Spleen (tissue), 11 donors: ENCODE measurements around the gene TCTN1. TPM values are rescaled to one million over a fixed set of nuclear protein-coding genes. Genes with fewer than 3 reads are reported as not detected.
"Not testable (repeated sequence)": the region's sequence is repeated elsewhere in the genome, so short reads cannot be mapped to it uniquely, and the experiment has no call there.

ENCODE experiments used
- DNase-seq: peaks from one replicate; pipeline ENCODE4 v3.0.0-alpha.2; 2020
- H3K27ac ChIP-seq, 8 donors: fragments of 200-600 bp; sonication (generic) in 7 of 8; 1 replicate in 4 of 8; 2 replicates in 4 of 8; pipeline versions ENCODE4 v1.5.0 to v1.8.0; 2016 to 2021; ENCODE audit warnings: inconsistent platforms in 4 of 8, mild to moderate bottlenecking in 4 of 8, moderate library complexity in 1 of 8
- H3K27me3 ChIP-seq, 7 donors: fragments of 200-600 bp; sonication (generic) in 6 of 7; replicated peaks in 1 of 7; 1 replicate in 4 of 7; 2 replicates in 3 of 7; pipeline versions ENCODE4 v1.5.0 to v1.8.0; 2016 to 2021; ENCODE audit warnings: inconsistent platforms in 3 of 7, mild to moderate bottlenecking in 1 of 7
- H3K36me3 ChIP-seq, 6 donors: fragments of 200-600 bp; sonication (generic) in 5 of 6; 1 replicate in 4 of 6; 2 replicates in 2 of 6; pipeline versions ENCODE4 v1.5.0 to v1.8.0; 2016 to 2021; ENCODE audit warnings: inconsistent platforms in 2 of 6
- H3K4me1 ChIP-seq, 6 donors: fragments of 200-600 bp; sonication (generic) in 5 of 6; 1 replicate in 3 of 6; 2 replicates in 3 of 6; pipeline versions ENCODE4 v1.5.0 to v1.8.0; 2016 to 2021; ENCODE audit warnings: inconsistent platforms in 3 of 6
- H3K4me3 ChIP-seq, 8 donors: fragments of 200-600 bp; sonication (generic) in 7 of 8; 1 replicate in 4 of 8; 2 replicates in 4 of 8; pipeline versions ENCODE4 v1.5.0 to v1.8.0; 2016 to 2021; ENCODE audit warnings: inconsistent platforms in 4 of 8, mild to moderate bottlenecking in 4 of 8, moderate library complexity in 2 of 8
- H3K9me3 ChIP-seq, 8 donors: fragments of 200-600 bp; sonication (generic) in 7 of 8; 1 replicate in 4 of 8; 2 replicates in 4 of 8; pipeline versions ENCODE4 v1.5.0 to v1.8.0; 2016 to 2021; ENCODE audit warnings: inconsistent platforms in 4 of 8
- POLR2A ChIP-seq, 3 donors: fragments of 450-650 bp; IDR thresholded peaks; one replicate each; pipeline ENCODE4 v1.5.1; 2017; ENCODE audit warnings: antibody characterized with exemption in 3 of 3, mild to moderate bottlenecking in 1 of 3
- POLR2AphosphoS5 ChIP-seq, 3 donors: sonication (generic); formaldehyde crosslinking; IDR thresholded peaks; one replicate each; pipeline ENCODE4 v1.5.1; 2017; ENCODE audit warnings: antibody characterized with exemption in 3 of 3
- WGBS, 5 donors: extraction: QIAGEN DNeasy Blood & Tissue Kit in 3 of 5; methylation state at CpG; one replicate each; pipeline versions ENCODE4 v1.1.5 to v1.1.7; 2013 to 2018; 5-methylcytosine and 5-hydroxymethylcytosine counted together
- intact Hi-C: fragments of 100-400 bp; cut with DNase I; formaldehyde crosslinking; loops from one replicate; pipeline ENCODE4 v1.15.0; 2023; ENCODE audit warnings: low total_unique reads
- polyA plus RNA-seq, 3 donors: library from polyadenylated mRNA; stranded (reverse); fragments of 200-250 nt; gene quantifications; one replicate each; pipeline ENCODE4 v1.2.1, GENCODE V29; 2013
- total RNA-seq, 7 donors: library from RNA; depleted of rRNA in 3 of 7; stranded (reverse); fragments of >200 nt in 3 of 7; fragmentation: NEBNext Ultra II Directional in 4 of 7; extraction: Animal tissue kit (Norgen Biotek cat#: 25700) in 4 of 7; gene quantifications; one replicate each; pipeline versions ENCODE4 v1.1.0 to v1.2.1, GENCODE V29; 2016 to 2021
- TF ChIP-seq, protein P1 (sequence below), 11 experiments: fragments of 200-600 bp in 7 of 11; fragments of 450-650 bp in 4 of 11; sonication (generic) in 4 of 11; IDR thresholded peaks in 8 of 11; conservative IDR thresholded peaks in 3 of 11; 1 replicate in 7 of 11; 2 replicates in 4 of 11; pipeline versions ENCODE4 v1.4.0 to v1.8.0; 2016 to 2021; ENCODE audit warnings: antibody characterized with exemption in 11 of 11, inconsistent platforms in 4 of 11, mild to moderate bottlenecking in 1 of 11
- donor health status: healthy with polysubstance abuse.
- donor health status: DM: no; HTN: no; CAD: no; lungs with moderate emphysema.
- donor health status: DM: no; HTN: no; CAD: no.
- donor health status: Bipolar disorder and iron deficiency.
- donor health status: healthy.
- donor health status: DM: no; HTN: no; CAD: no.
- donor health status: DM: yes; HTN: yes; CAD: no.

The TCTN1 gene
- total and polyA plus RNA-seq, 10 donors = 8.4 to 30.8 (median 24.2) TPM

DNA sequence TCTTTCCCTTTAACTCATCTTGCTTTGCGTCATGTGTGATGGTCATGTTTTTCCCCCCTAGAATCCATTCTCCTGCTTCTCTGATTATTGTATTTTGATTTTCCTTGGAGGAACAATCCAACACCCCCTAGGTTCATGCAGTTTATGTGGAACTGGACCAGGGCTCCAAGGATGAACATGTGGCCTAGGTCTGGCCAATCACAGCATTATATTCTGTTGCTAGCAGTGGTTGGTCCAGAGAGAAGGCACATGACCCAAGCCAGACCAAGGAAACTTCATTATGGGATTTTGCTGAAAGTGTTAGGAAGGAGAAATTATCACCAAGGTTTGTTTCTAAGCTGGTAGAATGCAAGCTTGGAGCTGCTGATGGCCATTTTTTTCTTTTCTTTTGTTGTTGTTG, 23.9 kb upstream of the TCTN1 start:
- Histone ChIP-seq H3K27ac (peak overlapping the region; percentile 43 to 90 (median 84)), H3K4me1 (peaks cover 6 to 62% (median 33%) of the 10 kb centered on the region in 6 donors), H3K36me3 (no peaks in the 10 kb centered on the region), H3K4me3 (peak overlapping the region in 1 of 8 donors; percentile 56), H3K9me3 (no peaks in the 10 kb centered on the region), H3K27me3 (no peaks in the 10 kb centered on the region)
- DNase-seq = no peak
- TF ChIP-seq POLR2A (IDR thresholded peaks at IDR 0.05) (no peak), POLR2AphosphoS5 (IDR thresholded peaks at IDR 0.05) (no peak)
- TF ChIP-seq, protein P1, sequence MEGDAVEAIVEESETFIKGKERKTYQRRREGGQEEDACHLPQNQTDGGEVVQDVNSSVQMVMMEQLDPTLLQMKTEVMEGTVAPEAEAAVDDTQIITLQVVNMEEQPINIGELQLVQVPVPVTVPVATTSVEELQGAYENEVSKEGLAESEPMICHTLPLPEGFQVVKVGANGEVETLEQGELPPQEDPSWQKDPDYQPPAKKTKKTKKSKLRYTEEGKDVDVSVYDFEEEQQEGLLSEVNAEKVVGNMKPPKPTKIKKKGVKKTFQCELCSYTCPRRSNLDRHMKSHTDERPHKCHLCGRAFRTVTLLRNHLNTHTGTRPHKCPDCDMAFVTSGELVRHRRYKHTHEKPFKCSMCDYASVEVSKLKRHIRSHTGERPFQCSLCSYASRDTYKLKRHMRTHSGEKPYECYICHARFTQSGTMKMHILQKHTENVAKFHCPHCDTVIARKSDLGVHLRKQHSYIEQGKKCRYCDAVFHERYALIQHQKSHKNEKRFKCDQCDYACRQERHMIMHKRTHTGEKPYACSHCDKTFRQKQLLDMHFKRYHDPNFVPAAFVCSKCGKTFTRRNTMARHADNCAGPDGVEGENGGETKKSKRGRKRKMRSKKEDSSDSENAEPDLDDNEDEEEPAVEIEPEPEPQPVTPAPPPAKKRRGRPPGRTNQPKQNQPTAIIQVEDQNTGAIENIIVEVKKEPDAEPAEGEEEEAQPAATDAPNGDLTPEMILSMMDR (IDR thresholded peaks at IDR 0.05 in 8 of 11, conservative IDR thresholded peaks at IDR 0.05 in 3 of 11) = no peak
- intact Hi-C loops = no loop called here
- WGBS, 5 donors = 85 to 100% (median 96%) methylated on average over 1 of the region's 1 CpG

DNA sequence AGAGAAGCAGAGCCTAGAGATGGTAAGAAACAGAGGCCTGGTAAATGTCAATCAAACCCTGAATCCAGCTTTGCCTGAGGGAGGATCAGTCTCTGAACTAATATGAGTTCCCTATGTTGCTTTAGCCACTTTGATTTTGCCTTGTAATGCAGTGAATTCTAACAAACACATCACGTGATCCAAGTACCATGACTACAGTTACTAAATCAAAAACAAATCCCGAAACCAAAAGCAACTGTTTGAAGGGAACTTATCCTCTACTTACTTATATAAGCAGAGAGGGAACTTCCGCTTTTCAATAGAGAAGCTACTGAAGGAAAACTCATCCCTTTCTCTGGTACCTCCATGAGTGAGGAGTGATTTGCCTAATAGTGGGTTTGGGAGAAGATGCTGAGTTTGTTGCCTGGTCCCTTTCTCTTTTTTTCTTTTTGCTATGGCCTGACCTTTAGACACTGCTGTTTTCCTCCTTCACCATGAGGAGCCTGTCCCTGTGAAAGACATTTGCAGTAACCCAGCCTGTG, 23.1 kb upstream of the TCTN1 start:
- Histone ChIP-seq H3K27me3 (no peaks in the 10 kb centered on the region), H3K36me3 (no peaks in the 10 kb centered on the region), H3K9me3 (no peaks in the 10 kb centered on the region), H3K4me3 (peak overlapping the region in 1 of 8 donors; percentile 56), H3K27ac (peak overlapping the region; percentile 43 to 90 (median 84)), H3K4me1 (peaks cover 0 to 53% (median 25%) of the 10 kb centered on the region in 6 donors)
- TF ChIP-seq, protein P1 (IDR thresholded peaks at IDR 0.05 in 8 of 11, conservative IDR thresholded peaks at IDR 0.05 in 3 of 11) = no peak
- TF ChIP-seq POLR2AphosphoS5 (IDR thresholded peaks at IDR 0.05) (no peak), POLR2A (IDR thresholded peaks at IDR 0.05) (no peak)
- no peak for DNase-seq
- intact Hi-C loops = no loop called here
- WGBS, 5 donors = 12 to 33% (median 24%) methylated on average over 3 of the region's 3 CpGs

- Histone ChIP-seq H3K36me3 (no peaks in the 10 kb centered on the region), H3K4me3 (peak overlapping the region in 1 of 8 donors; percentile 56), H3K4me1 (peaks cover 0 to 49% (median 25%) of the 10 kb centered on the region in 6 donors), H3K27ac (peak overlapping the region; percentile 43 to 90 (median 84)), H3K9me3 (no peaks in the 10 kb centered on the region), H3K27me3 (no peaks in the 10 kb centered on the region)
- TF ChIP-seq POLR2AphosphoS5 (IDR thresholded peaks at IDR 0.05) (no peak), POLR2A (IDR thresholded peaks at IDR 0.05) (no peak)
- TF ChIP-seq, protein P1 (IDR thresholded peaks at IDR 0.05 in 8 of 11, conservative IDR thresholded peaks at IDR 0.05 in 3 of 11) = no peak
- intact Hi-C loops = no loop called here
- 76 to 82% (median 80%) methylated on average over 7 of the region's 7 CpGs for WGBS, 5 donors
- DNase-seq = no peak
These were observed 22.4 kb upstream of the TCTN1 start for GRCh38 chr12:110591451-110592051.

GRCh38 chr12:110592078-110592477, 21.9 kb upstream of the TCTN1 start:
- no peak for DNase-seq
- Histone ChIP-seq H3K36me3 (no peaks in the 10 kb centered on the region), H3K4me3 (no peak overlapping the region), H3K27ac (peak overlapping the region in 6 of 8 donors; percentile 79 to 90 (median 84)), H3K4me1 (peaks cover 0 to 49% (median 25%) of the 10 kb centered on the region in 6 donors), H3K9me3 (no peaks in the 10 kb centered on the region), H3K27me3 (no peaks in the 10 kb centered on the region)
- TF ChIP-seq POLR2AphosphoS5 (IDR thresholded peaks at IDR 0.05) = no peak
- TF ChIP-seq, protein P1 (IDR thresholded peaks at IDR 0.05 in 8 of 11, conservative IDR thresholded peaks at IDR 0.05 in 3 of 11) = no peak
- TF ChIP-seq POLR2A (IDR thresholded peaks at IDR 0.05) = no peak
- intact Hi-C loops = no loop called here
- WGBS, 5 donors = 92 to 95% (median 93%) methylated on average over 5 of the region's 5 CpGs

GRCh38 chr12:110592919-110593318, 21.0 kb upstream of the TCTN1 start:
- H3K27me3 ChIP-seq, H3K36me3 ChIP-seq, DNase-seq, H3K9me3 ChIP-seq, H3K4me3 ChIP-seq, intact Hi-C loops: not testable (repeated sequence)
- WGBS, 5 donors = 91 to 95% (median 94%) methylated on average over 4 of the region's 4 CpGs
- Histone ChIP-seq H3K4me1 (peaks cover 0 to 48% (median 25%) of the 10 kb centered on the region in 6 donors), H3K27ac (peak overlapping the region in 3 of 8 donors; percentile 82 to 90 (median 90))
